Neural progenitor cell (in vitro differentiated cells): ENCODE results near the gene SMC6. TPM values are rescaled to one million over a fixed set of nuclear protein-coding genes. Genes with fewer than 3 reads are reported as not detected.

ENCODE experiments used
- DNase-seq: peaks from one replicate; pipeline ENCODE4 v3.0.0-alpha.2; 2016; ENCODE audit warnings: low spot score
- H2AFZ ChIP-seq: fragments of 200-600 bp; sonication (generic); replicated peaks from 2 replicates; pipeline ENCODE4 v1.6.1; 2016; ENCODE audit warnings: antibody characterized with exemption
- H3F3A ChIP-seq: fragments of 200-600 bp; sonication (generic); 2 replicates; pipeline ENCODE4 v1.6.1; 2016; ENCODE audit warnings: antibody characterized with exemption, low read depth
- H3K27ac ChIP-seq: fragments of 200-600 bp; sonication (generic); 2 replicates; pipeline ENCODE4 v1.5.1; 2016; ENCODE audit warnings: mild to moderate bottlenecking
- H3K27me3 ChIP-seq: fragments of 200-600 bp; sonication (generic); 2 replicates; pipeline ENCODE4 v1.6.1; 2016; ENCODE audit warnings: mild to moderate bottlenecking, moderate library complexity
- H3K36me3 ChIP-seq: fragments of 200-600 bp; sonication (generic); 2 replicates; pipeline ENCODE4 v1.5.1; 2016
- H3K4me1 ChIP-seq: fragments of 200-600 bp; sonication (generic); 2 replicates; pipeline ENCODE4 v1.6.1; 2016; ENCODE audit warnings: mixed run types
- H3K4me2 ChIP-seq: fragments of 200-600 bp; sonication (generic); 2 replicates; pipeline ENCODE4 v1.6.1; 2016
- H3K4me3 ChIP-seq: fragments of 200-600 bp; sonication (generic); 2 replicates; pipeline ENCODE4 v1.5.1; 2016
- H3K79me2 ChIP-seq: fragments of 200-600 bp; sonication (generic); 2 replicates; pipeline ENCODE4 v1.6.1; 2016; ENCODE audit warnings: low read depth
- H3K9ac ChIP-seq: fragments of 200-600 bp; sonication (generic); 2 replicates; pipeline ENCODE4 v1.6.1; 2016
- H3K9me3 ChIP-seq: fragments of 200-600 bp; sonication (generic); 2 replicates; pipeline ENCODE4 v1.5.1; 2016; ENCODE audit warnings: low read depth
- H4K20me1 ChIP-seq: fragments of 200-600 bp; sonication (generic); 2 replicates; pipeline ENCODE4 v1.6.1; 2016; ENCODE audit warnings: low read depth
- H3K27ac Mint-ChIP-seq: 3 replicates; pipeline ENCODE4 v1.8.0; 2021; ENCODE audit warnings: mixed read lengths
- H3K27me3 Mint-ChIP-seq: 2 replicates; pipeline ENCODE4 v1.8.0; 2022; ENCODE audit warnings: low read depth, mild to moderate bottlenecking, inconsistent platforms, moderate library complexity, mixed read lengths; ENCODE audit not compliant: insufficient read depth
- H3K36me3 Mint-ChIP-seq: 3 replicates; pipeline ENCODE4 v1.8.0; 2021; ENCODE audit warnings: mixed read lengths
- H3K4me1 Mint-ChIP-seq: 3 replicates; pipeline ENCODE4 v1.8.0; 2021; ENCODE audit warnings: mixed read lengths
- H3K4me3 Mint-ChIP-seq: 3 replicates; pipeline ENCODE4 v1.8.0; 2021; ENCODE audit warnings: mild to moderate bottlenecking, moderate library complexity, mixed read lengths
- H3K9me3 Mint-ChIP-seq: 3 replicates; pipeline ENCODE4 v1.8.0; 2020; ENCODE audit warnings: mixed read lengths
- CTCF ChIP-seq: fragments of 200-600 bp; sonication (generic); IDR thresholded peaks from 2 replicates; pipeline ENCODE4 v1.5.1; 2017; ENCODE audit warnings: antibody characterized with exemption, mild to moderate bottlenecking
- EZH2 ChIP-seq: fragments of 200-600 bp; sonication (generic); IDR thresholded peaks from 2 replicates; pipeline ENCODE4 v1.6.1; 2017; ENCODE audit warnings: antibody characterized with exemption, mild to moderate bottlenecking, moderate library complexity
- EZH2phosphoT487 ChIP-seq: fragments of 200-600 bp; sonication (generic); IDR thresholded peaks from 2 replicates; pipeline ENCODE4 v1.6.1; 2017; ENCODE audit warnings: antibody characterized with exemption
- total RNA-seq: library from RNA; depleted of rRNA; stranded (reverse); fragments of >200 nt; gene quantifications from 2 replicates; pipeline ENCODE4 v1.2.3, GENCODE V29; 2015; ENCODE audit warnings: low replicate concordance

SMC6 gene
- total RNA-seq, 1 donor from 2014 or later, result 56.8 TPM

- Histone ChIP-seq H3F3A (peaks cover 26% of the 10 kb centered on the region), H3K4me3 (no peak overlapping the region), H3K9ac (no peak overlapping the region), H3K36me3 (peaks cover 26% of the 10 kb centered on the region), H2AFZ (no peak overlapping the region), H3K27me3 (no peaks in the 10 kb centered on the region), H3K79me2 (no peaks in the 10 kb centered on the region), H3K27ac (no peak overlapping the region), H3K9me3 (no peaks in the 10 kb centered on the region), H3K4me1 (no peaks in the 10 kb centered on the region), H4K20me1 (no peaks in the 10 kb centered on the region), H3K4me2 (no peak overlapping the region)
- no peaks in the 10 kb centered on the region for H3K9me3 Mint-ChIP-seq
- TF ChIP-seq EZH2 (no peak), EZH2phosphoT487 (no peak), CTCF (no peak)
- H3K36me3 Mint-ChIP-seq, result peaks cover 19% of the 10 kb centered on the region
- no peak overlapping the region for H3K4me3 Mint-ChIP-seq
- no peaks in the 10 kb centered on the region for H3K4me1 Mint-ChIP-seq
- DNase-seq, result no peak
- H3K27me3 Mint-ChIP-seq, result no peaks in the 10 kb centered on the region
- no peak overlapping the region for H3K27ac Mint-ChIP-seq
Observed at GRCh38 chr2:17781482-17781881, 27.9 kb upstream of the SMC6 start.

GRCh38 chr2:17780546-17780945, 26.9 kb upstream of the SMC6 start:
- Mint-ChIP-seq H3K9me3 (no peaks in the 10 kb centered on the region), H3K27ac (no peak overlapping the region), H3K4me3 (no peak overlapping the region), H3K4me1 (no peaks in the 10 kb centered on the region), H3K36me3 (peaks cover 19% of the 10 kb centered on the region), H3K27me3 (no peaks in the 10 kb centered on the region)
- no peaks in the 10 kb centered on the region for H3K9me3 ChIP-seq
- H3K4me1 ChIP-seq, result no peaks in the 10 kb centered on the region
- no peak overlapping the region for H3K4me3 ChIP-seq
- no peak for DNase-seq
- H3K9ac ChIP-seq, result no peak overlapping the region
- TF ChIP-seq CTCF (no peak), EZH2phosphoT487 (no peak), EZH2 (no peak)
- H3K79me2 ChIP-seq, result no peaks in the 10 kb centered on the region
- no peak overlapping the region for H2AFZ ChIP-seq
- peaks cover 30% of the 10 kb centered on the region for H3F3A ChIP-seq
- H3K27ac ChIP-seq, result no peak overlapping the region
- no peaks in the 10 kb centered on the region for H4K20me1 ChIP-seq
- H3K4me2 ChIP-seq, result no peak overlapping the region
- no peaks in the 10 kb centered on the region for H3K27me3 ChIP-seq
- peaks cover 26% of the 10 kb centered on the region for H3K36me3 ChIP-seq

GRCh38 chr2:17772532-17772931, 18.9 kb upstream of the SMC6 start:
- H3K27me3 Mint-ChIP-seq, result no peaks in the 10 kb centered on the region
- no peak for DNase-seq

More at GRCh38 chr2:17772532-17772931, 18.9 kb upstream of the SMC6 start:
- Histone ChIP-seq H3K36me3 (peaks cover 36% of the 10 kb centered on the region), H3K4me3 (no peak overlapping the region), H3K27me3 (no peaks in the 10 kb centered on the region), H2AFZ (no peak overlapping the region), H3F3A (peaks cover 32% of the 10 kb centered on the region), H4K20me1 (peaks cover 3% of the 10 kb centered on the region), H3K27ac (no peak overlapping the region), H3K4me1 (no peaks in the 10 kb centered on the region), H3K9me3 (no peaks in the 10 kb centered on the region), H3K79me2 (no peaks in the 10 kb centered on the region), H3K9ac (no peak overlapping the region), H3K4me2 (no peak overlapping the region)
- Mint-ChIP-seq H3K27ac (no peak overlapping the region), H3K4me3 (no peak overlapping the region), H3K4me1 (no peaks in the 10 kb centered on the region), H3K36me3 (peaks cover 2% of the 10 kb centered on the region), H3K9me3 (no peaks in the 10 kb centered on the region)
- TF ChIP-seq EZH2phosphoT487 (no peak), CTCF (no peak), EZH2 (no peak)
